SK-N-SH (cell line): Measurements from ENCODE around the gene OR51G1. TPM values are rescaled to one million over a fixed set of nuclear protein-coding genes. Genes with fewer than 3 reads are reported as not detected.

Source experiments
- CTCF ChIA-PET: fragments of 300-600, 350-600 bp; formaldehyde crosslinking; extraction: SDS; loops from one replicate; lab custom pipeline; 2021; lab: Yijun Ruan, JAX
- POLR2A ChIA-PET: fragments of 350-600 bp; sonication (Branson Sonifier 250); formaldehyde crosslinking; extraction: SDS; loops from one replicate; lab custom pipeline; 2020; ENCODE audit warnings: antibody characterized with exemption, inconsistent platforms; lab: Yijun Ruan, JAX
- DNase-seq: peaks from one replicate; pipeline ENCODE4 v3.0.0; 2012
- H2AFZ ChIP-seq: fragments of 200-600 bp; sonication (generic); 2 replicates; pipeline ENCODE4 v1.8.1; 2016; ENCODE audit warnings: antibody characterized with exemption, mild to moderate bottlenecking, low read depth
- H3F3A ChIP-seq: fragments of 200-600 bp; sonication (generic); replicated peaks from 2 replicates; pipeline ENCODE3; 2016; ENCODE audit warnings: antibody characterized with exemption, mild to moderate bottlenecking; ENCODE audit not compliant: insufficient read depth
- H3K27ac ChIP-seq, 2 experiments: fragments of 200-500 bp in 1 of 2; fragments of 200-600 bp in 1 of 2; sonication (Bioruptor generic) in 1 of 2; sonication (generic), shearing (Covaris generic) in 1 of 2; 2 replicates each; pipeline versions ENCODE4 v1.5.1 to v1.6.1; 2014 to 2016; ENCODE audit warnings: low read depth in 2 of 2, inconsistent platforms in 1 of 2, low read length in 1 of 2, mild to moderate bottlenecking in 1 of 2, mixed read lengths in 1 of 2
- H3K27me3 ChIP-seq: fragments of 200-600 bp; sonication (generic), shearing (Covaris generic); 2 replicates; pipeline ENCODE4 v1.6.1; 2016; ENCODE audit warnings: mixed run types; ENCODE audit not compliant: insufficient read depth
- H3K36me3 ChIP-seq, 2 experiments: fragments of 200-500 bp in 1 of 2; fragments of 200-600 bp in 1 of 2; sonication (Bioruptor generic) in 1 of 2; sonication (generic) in 1 of 2; replicated peaks in 1 of 2; 2 replicates each; pipeline versions ENCODE3 to v1.5.1; 2014 to 2016; ENCODE audit warnings: low read length in 1 of 2, mild to moderate bottlenecking in 1 of 2; ENCODE audit not compliant: insufficient read depth in 2 of 2, control insufficient read depth in 1 of 2
- H3K4me1 ChIP-seq, 2 experiments: fragments of 200-500 bp in 1 of 2; fragments of 200-600 bp in 1 of 2; sonication (Bioruptor generic) in 1 of 2; sonication (generic), shearing (Covaris generic) in 1 of 2; 2 replicates each; pipeline versions ENCODE4 v1.5.1 to v1.6.1; 2014 to 2016; ENCODE audit warnings: low read depth in 1 of 2, low read length in 1 of 2, mixed run types in 1 of 2; ENCODE audit not compliant: insufficient read depth in 2 of 2, control insufficient read depth in 1 of 2
- H3K4me2 ChIP-seq: fragments of 200-600 bp; sonication (generic), shearing (Covaris generic); 2 replicates; pipeline ENCODE4 v1.6.1; 2017; ENCODE audit warnings: mixed run types
- H3K4me3 ChIP-seq, 2 experiments: fragments of 200-500 bp in 1 of 2; fragments of 200-600 bp in 1 of 2; sonication (Bioruptor generic) in 1 of 2; sonication (generic), shearing (Covaris generic) in 1 of 2; 2 replicates each; pipeline versions ENCODE4 v1.5.1 to v1.8.1; 2014 to 2016; ENCODE audit warnings: low read depth in 2 of 2, inconsistent platforms in 1 of 2, low read length in 1 of 2, mild to moderate bottlenecking in 1 of 2, mixed read lengths in 1 of 2, moderate library complexity in 1 of 2
- H3K79me2 ChIP-seq: fragments of 200-600 bp; sonication (generic); 2 replicates; pipeline ENCODE4 v1.8.1; 2017; ENCODE audit warnings: mild to moderate bottlenecking; ENCODE audit not compliant: insufficient read depth
- H3K9ac ChIP-seq: fragments of 200-600 bp; sonication (generic); 2 replicates; pipeline ENCODE4 v1.6.1; 2017; ENCODE audit warnings: mixed run types
- H3K9me2 ChIP-seq: fragments of 200-600 bp; sonication (generic); 2 replicates; pipeline ENCODE4 v1.6.1; 2017; ENCODE audit warnings: mixed run types
- H3K9me3 ChIP-seq: fragments of 200-600 bp; sonication (generic); 2 replicates; pipeline ENCODE4 v1.6.1; 2017; ENCODE audit warnings: mixed run types, mild to moderate bottlenecking, moderate library complexity
- H4K20me1 ChIP-seq: fragments of 200-600 bp; sonication (generic); 2 replicates; pipeline ENCODE4 v1.6.1; 2017; ENCODE audit warnings: mild to moderate bottlenecking, mixed run types; ENCODE audit not compliant: insufficient read depth
- CHD2 ChIP-seq: fragments of 150-350 bp; IDR thresholded peaks from 2 replicates; pipeline ENCODE4 v1.6.1; 2018; ENCODE audit warnings: low read length; ENCODE audit not compliant: partially characterized antibody
- EP300 ChIP-seq, 2 experiments: IDR thresholded peaks; 2 replicates each; pipeline versions ENCODE4 v1.4.0 to v1.6.1; 2012; ENCODE audit warnings: borderline replicate concordance in 1 of 2, low read depth in 1 of 2, low read length in 1 of 2
- FOSL2 ChIP-seq: IDR thresholded peaks from 2 replicates; pipeline ENCODE4 v1.4.0; 2012; ENCODE audit warnings: low read depth, mild to moderate bottlenecking, moderate library complexity, borderline replicate concordance
- FOXM1 ChIP-seq: IDR thresholded peaks from 2 replicates; pipeline ENCODE4 v1.4.0; 2012; ENCODE audit warnings: low read depth, mild to moderate bottlenecking
- GABPA ChIP-seq: IDR thresholded peaks from 2 replicates; pipeline ENCODE4 v1.4.0; 2012; ENCODE audit warnings: low read depth, mild to moderate bottlenecking
- JUND ChIP-seq: IDR thresholded peaks from 2 replicates; pipeline ENCODE4 v1.4.0; 2012
- MEF2A ChIP-seq: IDR thresholded peaks from 2 replicates; pipeline ENCODE4 v1.4.0; 2012; ENCODE audit warnings: low read depth, borderline replicate concordance
- MXI1 ChIP-seq: IDR thresholded peaks from 2 replicates; pipeline ENCODE4 v1.6.1; 2012; ENCODE audit warnings: mild to moderate bottlenecking, low read depth, low read length, improper control_type of control experiment
- NFIC ChIP-seq: IDR thresholded peaks from 2 replicates; pipeline ENCODE4 v1.4.0; 2012; ENCODE audit warnings: borderline replicate concordance
- RAD21 ChIP-seq: IDR thresholded peaks from 2 replicates; pipeline ENCODE4 v1.6.1; 2012; ENCODE audit warnings: mild to moderate bottlenecking, low read length
- RXRA ChIP-seq: IDR thresholded peaks from 2 replicates; pipeline ENCODE4 v1.4.0; 2012; ENCODE audit warnings: low read depth, mild to moderate bottlenecking, borderline replicate concordance
- TAF1 ChIP-seq: IDR thresholded peaks from 2 replicates; pipeline ENCODE4 v1.6.1; 2012; ENCODE audit warnings: low read depth, mild to moderate bottlenecking, low read length, moderate library complexity, borderline replicate concordance
- TCF12 ChIP-seq: IDR thresholded peaks from 2 replicates; pipeline ENCODE4 v1.4.0; 2012
- WGBS: methylation state at CpG from one replicate; pipeline ENCODE4 v1.1.6; 2017; ENCODE audit warnings: low lambda C conversion rate; 5-methylcytosine and 5-hydroxymethylcytosine counted together
- polyA plus RNA-seq, 3 experiments: library from polyadenylated mRNA; depleted of rRNA; stranded (reverse); fragments of >200 nt; gene quantifications; 2 replicates each; pipeline ENCODE4 v1.2.3, GENCODE V29; 2012
- TF ChIP-seq, protein P1 (sequence below): IDR thresholded peaks from 2 replicates; pipeline ENCODE4 v1.4.0; 2012; ENCODE audit warnings: low read depth, borderline replicate concordance
- TF ChIP-seq, protein P2 (sequence below): fragments of 200-600 bp; sonication (generic); IDR thresholded peaks from 2 replicates; pipeline ENCODE4 v1.6.1; 2017; ENCODE audit warnings: antibody characterized with exemption, mild to moderate bottlenecking, moderate library complexity
- TF ChIP-seq, protein P3 (sequence below): IDR thresholded peaks from 2 replicates; pipeline ENCODE4 v1.4.0; 2012; ENCODE audit warnings: low read depth
- TF ChIP-seq, protein P4 (sequence below): IDR thresholded peaks from 2 replicates; pipeline ENCODE4 v1.6.1; 2012; ENCODE audit warnings: mild to moderate bottlenecking, low read depth, low read length, moderate library complexity

OR51G1 gene
- polyA plus RNA-seq, 1 of the 3 experiments (the other 2 are of a cell fraction): not detected

DNA sequence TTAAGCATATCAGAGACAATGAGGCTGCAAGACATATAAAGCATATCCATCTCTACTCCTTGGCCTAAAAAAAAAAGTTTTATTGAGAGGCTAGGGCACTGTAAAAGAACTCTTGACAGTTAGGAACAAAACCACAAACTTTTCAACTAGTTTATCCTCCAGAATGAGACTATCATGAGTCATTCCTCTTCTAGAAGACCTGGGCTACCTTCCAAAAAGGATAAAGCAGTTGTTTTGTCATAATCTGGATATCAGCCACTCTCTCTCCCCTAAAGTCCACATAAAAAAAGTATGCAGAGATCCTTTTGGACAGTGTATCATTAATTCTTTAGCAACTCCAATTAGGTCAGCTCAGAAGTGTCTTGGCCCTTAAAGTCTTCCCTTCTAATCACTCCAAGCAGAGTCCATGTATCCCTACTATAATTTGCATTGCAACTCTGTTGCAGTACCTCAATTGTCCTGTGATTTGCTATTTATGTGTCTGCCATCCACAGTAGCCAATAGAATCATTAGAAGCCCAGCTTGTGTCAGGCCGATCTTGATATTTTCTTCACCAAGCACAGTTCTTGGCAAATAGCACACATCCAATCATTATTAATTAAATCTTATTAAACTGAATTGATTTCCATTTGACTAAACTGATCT lies 32.0 kb downstream of the OR51G1 start:
- Histone ChIP-seq H2AFZ (no peak overlapping the region), H3K79me2 (no peaks in the 10 kb centered on the region), H3K4me2 (no peak overlapping the region), H3K27ac (no peak overlapping the region), H3K27me3 (peaks cover 2% of the 10 kb centered on the region; the same call in 1 of the 2 replicates), H3K9ac (no peak overlapping the region), H4K20me1 (no peaks in the 10 kb centered on the region), H3K4me3 (no peak overlapping the region), H3F3A (peaks cover 13% of the 10 kb centered on the region), H3K9me2 (no peaks in the 10 kb centered on the region), H3K4me1 (no peaks in the 10 kb centered on the region), H3K36me3 (no peaks in the 10 kb centered on the region), H3K9me3 (no peaks in the 10 kb centered on the region)
- DNase-seq: no peak
- WGBS: 0% methylated on average over 1 of the region's 1 CpG
- ChIA-PET CTCF (no interaction called here), POLR2A (no interaction called here)
- peak; percentile 46 for TF ChIP-seq JUND
- TF ChIP-seq TAF1: no peak
- TF ChIP-seq, protein P1, sequence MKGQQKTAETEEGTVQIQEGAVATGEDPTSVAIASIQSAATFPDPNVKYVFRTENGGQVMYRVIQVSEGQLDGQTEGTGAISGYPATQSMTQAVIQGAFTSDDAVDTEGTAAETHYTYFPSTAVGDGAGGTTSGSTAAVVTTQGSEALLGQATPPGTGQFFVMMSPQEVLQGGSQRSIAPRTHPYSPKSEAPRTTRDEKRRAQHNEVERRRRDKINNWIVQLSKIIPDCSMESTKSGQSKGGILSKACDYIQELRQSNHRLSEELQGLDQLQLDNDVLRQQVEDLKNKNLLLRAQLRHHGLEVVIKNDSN: no peak
- TF ChIP-seq TCF12: 0 out of 2 replicates have a peak, but pooled peaks have one; percentile 29
- TF ChIP-seq, protein P2, sequence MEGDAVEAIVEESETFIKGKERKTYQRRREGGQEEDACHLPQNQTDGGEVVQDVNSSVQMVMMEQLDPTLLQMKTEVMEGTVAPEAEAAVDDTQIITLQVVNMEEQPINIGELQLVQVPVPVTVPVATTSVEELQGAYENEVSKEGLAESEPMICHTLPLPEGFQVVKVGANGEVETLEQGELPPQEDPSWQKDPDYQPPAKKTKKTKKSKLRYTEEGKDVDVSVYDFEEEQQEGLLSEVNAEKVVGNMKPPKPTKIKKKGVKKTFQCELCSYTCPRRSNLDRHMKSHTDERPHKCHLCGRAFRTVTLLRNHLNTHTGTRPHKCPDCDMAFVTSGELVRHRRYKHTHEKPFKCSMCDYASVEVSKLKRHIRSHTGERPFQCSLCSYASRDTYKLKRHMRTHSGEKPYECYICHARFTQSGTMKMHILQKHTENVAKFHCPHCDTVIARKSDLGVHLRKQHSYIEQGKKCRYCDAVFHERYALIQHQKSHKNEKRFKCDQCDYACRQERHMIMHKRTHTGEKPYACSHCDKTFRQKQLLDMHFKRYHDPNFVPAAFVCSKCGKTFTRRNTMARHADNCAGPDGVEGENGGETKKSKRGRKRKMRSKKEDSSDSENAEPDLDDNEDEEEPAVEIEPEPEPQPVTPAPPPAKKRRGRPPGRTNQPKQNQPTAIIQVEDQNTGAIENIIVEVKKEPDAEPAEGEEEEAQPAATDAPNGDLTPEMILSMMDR: peak; percentile 38
- TF ChIP-seq RXRA: no peak
- 0 out of 4 replicates have a peak, but pooled peaks of 1 of the 2 experiments have one; percentile 14 for TF ChIP-seq EP300 (IDR thresholded peaks at IDR 0.05; ENCODE audit: borderline replicate concordance in 1 of 2, low read depth in 1 of 2, low read length in 1 of 2)
- no peak for TF ChIP-seq CHD2
- TF ChIP-seq MEF2A: no peak
- TF ChIP-seq FOSL2: peak; percentile 38; the same call in 1 of the 2 replicates
- TF ChIP-seq NFIC: peak; percentile 70

DNA sequence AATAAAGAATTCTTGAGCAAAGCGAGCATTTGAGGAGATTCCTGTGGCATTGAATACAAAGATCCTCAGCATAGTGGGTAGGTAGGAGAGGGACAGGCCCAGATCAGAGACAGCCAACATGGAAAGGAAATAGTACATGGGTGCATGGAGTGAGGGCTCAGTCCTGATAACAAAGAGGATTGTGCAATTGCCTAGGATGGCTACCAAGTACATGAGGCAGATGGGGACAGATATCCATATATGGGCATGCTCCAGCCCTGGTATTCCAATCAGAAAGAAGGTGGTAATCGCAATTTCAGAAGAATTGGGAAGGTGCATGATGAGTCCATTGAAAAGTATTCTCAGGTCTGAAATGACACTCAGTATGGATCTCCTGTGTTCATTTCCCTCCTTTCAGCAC lies 33.9 kb downstream of the OR51G1 start:
- Histone ChIP-seq H3K36me3 (no peaks in the 10 kb centered on the region), H4K20me1 (no peaks in the 10 kb centered on the region), H3K4me1 (no peaks in the 10 kb centered on the region), H3K27ac (no peak overlapping the region), H3K4me2 (no peak overlapping the region), H3K27me3 (no peaks in the 10 kb centered on the region), H3F3A (peaks cover 13% of the 10 kb centered on the region), H3K9me3 (no peaks in the 10 kb centered on the region), H3K9me2 (no peaks in the 10 kb centered on the region), H2AFZ (no peak overlapping the region), H3K79me2 (no peaks in the 10 kb centered on the region), H3K9ac (no peak overlapping the region), H3K4me3 (no peak overlapping the region)
- WGBS: 3% methylated on average over 2 of the region's 2 CpGs
- ChIA-PET CTCF (no interaction called here), POLR2A (no interaction called here)
- TF ChIP-seq JUND (no peak), RAD21 (no peak), TAF1 (no peak), FOXM1 (no peak), GABPA (no peak), MXI1 (no peak)
- TF ChIP-seq, protein P2: no peak
- TF ChIP-seq, protein P3, sequence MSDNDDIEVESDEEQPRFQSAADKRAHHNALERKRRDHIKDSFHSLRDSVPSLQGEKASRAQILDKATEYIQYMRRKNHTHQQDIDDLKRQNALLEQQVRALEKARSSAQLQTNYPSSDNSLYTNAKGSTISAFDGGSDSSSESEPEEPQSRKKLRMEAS: no peak
- TF ChIP-seq, protein P4, sequence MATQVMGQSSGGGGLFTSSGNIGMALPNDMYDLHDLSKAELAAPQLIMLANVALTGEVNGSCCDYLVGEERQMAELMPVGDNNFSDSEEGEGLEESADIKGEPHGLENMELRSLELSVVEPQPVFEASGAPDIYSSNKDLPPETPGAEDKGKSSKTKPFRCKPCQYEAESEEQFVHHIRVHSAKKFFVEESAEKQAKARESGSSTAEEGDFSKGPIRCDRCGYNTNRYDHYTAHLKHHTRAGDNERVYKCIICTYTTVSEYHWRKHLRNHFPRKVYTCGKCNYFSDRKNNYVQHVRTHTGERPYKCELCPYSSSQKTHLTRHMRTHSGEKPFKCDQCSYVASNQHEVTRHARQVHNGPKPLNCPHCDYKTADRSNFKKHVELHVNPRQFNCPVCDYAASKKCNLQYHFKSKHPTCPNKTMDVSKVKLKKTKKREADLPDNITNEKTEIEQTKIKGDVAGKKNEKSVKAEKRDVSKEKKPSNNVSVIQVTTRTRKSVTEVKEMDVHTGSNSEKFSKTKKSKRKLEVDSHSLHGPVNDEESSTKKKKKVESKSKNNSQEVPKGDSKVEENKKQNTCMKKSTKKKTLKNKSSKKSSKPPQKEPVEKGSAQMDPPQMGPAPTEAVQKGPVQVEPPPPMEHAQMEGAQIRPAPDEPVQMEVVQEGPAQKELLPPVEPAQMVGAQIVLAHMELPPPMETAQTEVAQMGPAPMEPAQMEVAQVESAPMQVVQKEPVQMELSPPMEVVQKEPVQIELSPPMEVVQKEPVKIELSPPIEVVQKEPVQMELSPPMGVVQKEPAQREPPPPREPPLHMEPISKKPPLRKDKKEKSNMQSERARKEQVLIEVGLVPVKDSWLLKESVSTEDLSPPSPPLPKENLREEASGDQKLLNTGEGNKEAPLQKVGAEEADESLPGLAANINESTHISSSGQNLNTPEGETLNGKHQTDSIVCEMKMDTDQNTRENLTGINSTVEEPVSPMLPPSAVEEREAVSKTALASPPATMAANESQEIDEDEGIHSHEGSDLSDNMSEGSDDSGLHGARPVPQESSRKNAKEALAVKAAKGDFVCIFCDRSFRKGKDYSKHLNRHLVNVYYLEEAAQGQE: no peak
- no peak for DNase-seq
